Right ventricle myocardium superior (tissue), 1 donor: Measurements from ENCODE around the gene TMEFF2. TPM values are rescaled to one million over a fixed set of nuclear protein-coding genes. Genes with fewer than 3 reads are reported as not detected.

ENCODE experiments used
- ATAC-seq: fragments of 200-7000 bp; cut with Tn5 transposase; one replicate; pipeline ENCODE4 v1.9.1; 2020; ENCODE audit warnings: mild to moderate bottlenecking; ENCODE audit not compliant: poor library complexity
- DNase-seq: peaks from one replicate; pipeline ENCODE4 v3.0.0-alpha.2; 2020
- intact Hi-C: fragments of 100-400 bp; cut with DNase I; formaldehyde crosslinking; loops from one replicate; pipeline ENCODE4 v1.11.2; 2022
- total RNA-seq: library from RNA; stranded (reverse); fragmentation: NEBNext Ultra II Directional; extraction: Animal tissue kit (Norgen Biotek cat#: 25700); gene quantifications from one replicate; pipeline ENCODE4 v1.2.1, GENCODE V29; 2021
- donor health status: DM: no; HTN: yes; CAD: no; lungs with severe emphysema.

Gene TMEFF2
- total RNA-seq, 1 donor from 2014 or later: 0.19 TPM

GRCh38 chr2:192002418-192002817 lies 192.3 kb downstream of the TMEFF2 start:
- intact Hi-C loops: no loop called here
- no peak for ATAC-seq
- DNase-seq: no peak

- intact Hi-C loops: no loop called here
- DNase-seq (no peak), ATAC-seq (no peak)
Measured at GRCh38 chr2:192000196-192000980, 194.3 kb downstream of the TMEFF2 start.

- DNase-seq (no peak), ATAC-seq (no peak)
- intact Hi-C loops: no loop called here
Measured at GRCh38 chr2:191999101-191999841, 195.5 kb downstream of the TMEFF2 start.

GRCh38 chr2:191995285-191995684 lies 199.4 kb downstream of the TMEFF2 start:
- ATAC-seq (no peak), DNase-seq (no peak)
- intact Hi-C loops: no loop called here

GRCh38 chr2:191994749-191995148 lies 200.0 kb downstream of the TMEFF2 start:
- DNase-seq: no peak
- ATAC-seq: no peak
- intact Hi-C loops: no loop called here

- DNase-seq (no peak), ATAC-seq (no peak)
- intact Hi-C loops: no loop called here
Measured at GRCh38 chr2:191991442-191991841, 203.3 kb downstream of the TMEFF2 start.

- ATAC-seq (no peak), DNase-seq (no peak)
- intact Hi-C loops: no loop called here
Measured at GRCh38 chr2:191985740-191986139, 209.0 kb downstream of the TMEFF2 start.

GRCh38 chr2:191983591-191983990 lies 211.1 kb downstream of the TMEFF2 start:
- no peak for DNase-seq
- no peak for ATAC-seq
- intact Hi-C loops: no loop called here

GRCh38 chr2:191983186-191983585 lies 211.5 kb downstream of the TMEFF2 start:
- ATAC-seq (no peak), DNase-seq (no peak)
- intact Hi-C loops: no loop called here

- intact Hi-C loops: no loop called here
- DNase-seq: no peak
- ATAC-seq: no peak
Measured at GRCh38 chr2:191981706-191982105, 213.0 kb downstream of the TMEFF2 start.

GRCh38 chr2:191980483-191980882 lies 214.2 kb downstream of the TMEFF2 start:
- ATAC-seq: no peak
- intact Hi-C loops: no loop called here
- no peak for DNase-seq

- DNase-seq: no peak
- no peak for ATAC-seq
Measured at GRCh38 chr2:191979221-191979730, 215.5 kb downstream of the TMEFF2 start.

GRCh38 chr2:191977754-191978153 lies 217.0 kb downstream of the TMEFF2 start:
- ATAC-seq (no peak), DNase-seq (no peak)
- intact Hi-C loops: no loop called here

More at GRCh38 chr2:191979221-191979730, 215.5 kb downstream of the TMEFF2 start:
- intact Hi-C loops: no loop called here

- ATAC-seq (no peak), DNase-seq (no peak)
- intact Hi-C loops: no loop called here
Measured at GRCh38 chr2:191976436-191976835, 218.3 kb downstream of the TMEFF2 start.

GRCh38 chr2:191974676-191975075 lies 220.1 kb downstream of the TMEFF2 start:
- DNase-seq (no peak), ATAC-seq (no peak)
- intact Hi-C loops: no loop called here

- intact Hi-C loops: no loop called here
- ATAC-seq: no peak
Measured at GRCh38 chr2:191970867-191971266, 223.9 kb downstream of the TMEFF2 start.

GRCh38 chr2:191968120-191968519 lies 226.6 kb downstream of the TMEFF2 start:
- ATAC-seq (no peak), DNase-seq (no peak)
- intact Hi-C loops: no loop called here

More at GRCh38 chr2:191970867-191971266, 223.9 kb downstream of the TMEFF2 start:
- no peak for DNase-seq

- intact Hi-C loops: no loop called here
Measured at GRCh38 chr2:191965733-191966132, 229.0 kb downstream of the TMEFF2 start.

GRCh38 chr2:191961556-191961955 lies 233.2 kb downstream of the TMEFF2 start:
- no peak for ATAC-seq
- intact Hi-C loops: no loop called here
- DNase-seq: no peak

More at GRCh38 chr2:191965733-191966132, 229.0 kb downstream of the TMEFF2 start:
- ATAC-seq: no peak
- no peak for DNase-seq

- ATAC-seq: no peak
- DNase-seq: no peak
- intact Hi-C loops: no loop called here
Measured at GRCh38 chr2:191959209-191959608, 235.5 kb downstream of the TMEFF2 start.
